HepG2 (cell line): ENCODE measurements around the gene MRS2. TPM values are rescaled to one million over a fixed set of nuclear protein-coding genes. Genes with fewer than 3 reads are reported as not detected.
A peak's percentile ranks its signal among the peaks of the same experiment; 100 is the strongest.

Experiments
- ASH2L ChIP-seq: fragments of 300-600, 200-600 bp; sonication (generic); IDR thresholded peaks from 2 replicates; pipeline ENCODE4 v1.7.0; 2017; ENCODE audit warnings: low read depth, mild to moderate bottlenecking, moderate library complexity, mixed read lengths, low read length; ENCODE audit not compliant: insufficient read length
- FOXA1 ChIP-seq, 2 experiments: fragments of 450-650 bp in 1 of 2; sonication (generic) in 1 of 2; formaldehyde crosslinking in 1 of 2; IDR thresholded peaks; 2 replicates each; pipeline versions ENCODE4 v1.4.0 to v1.6.1; 2016 to 2020; ENCODE audit warnings: missing genetic modification reagents in 1 of 2
- GATAD2A ChIP-seq: IDR thresholded peaks from 2 replicates; pipeline ENCODE4 v1.6.1; 2016
- IKZF5 ChIP-seq: IDR thresholded peaks from 2 replicates; pipeline ENCODE4 v1.6.1; 2018; ENCODE audit warnings: missing genetic modification reagents, mild to moderate bottlenecking, missing compliant biosample characterization
- ISX ChIP-seq: sonication (generic); formaldehyde crosslinking; conservative IDR thresholded peaks from 2 replicates; pipeline ENCODE4 v1.5.0; 2020; ENCODE audit warnings: missing genetic modification reagents
- KLF6 ChIP-seq: IDR thresholded peaks from 2 replicates; pipeline ENCODE4 v1.8.0; 2016; ENCODE audit warnings: missing biosample characterization, missing genetic modification reagents
- MLX ChIP-seq: IDR thresholded peaks from 2 replicates; pipeline ENCODE4 v1.6.1; 2016
- NFATC3 ChIP-seq: sonication (generic); formaldehyde crosslinking; IDR thresholded peaks from 2 replicates; pipeline ENCODE4 v1.5.1; 2020; ENCODE audit warnings: mild to moderate bottlenecking, missing genetic modification reagents
- NR2C2 ChIP-seq: sonication (generic); formaldehyde crosslinking; IDR thresholded peaks from 2 replicates; pipeline ENCODE4 v1.4.0; 2020; ENCODE audit warnings: missing genetic modification reagents, mild to moderate bottlenecking, moderate library complexity, borderline replicate concordance
- NR2F6 ChIP-seq, 2 experiments: IDR thresholded peaks; 2 replicates each; pipeline ENCODE4 v1.6.1; 2016; ENCODE audit warnings: antibody characterized with exemption in 1 of 2, mild to moderate bottlenecking in 1 of 2
- PHF5A ChIP-seq: IDR thresholded peaks from one replicate; pipeline ENCODE4 v1.6.1; 2018; ENCODE audit warnings: low read depth, missing genetic modification reagents; ENCODE audit not compliant: unreplicated experiment
- RBAK ChIP-seq: sonication (generic); formaldehyde crosslinking; IDR thresholded peaks from 2 replicates; pipeline ENCODE4 v1.5.1; 2020; ENCODE audit warnings: mild to moderate bottlenecking, missing genetic modification reagents
- RFX1 ChIP-seq: fragments of 450-650 bp; IDR thresholded peaks from 2 replicates; pipeline ENCODE4 v1.6.1; 2017
- SKIL ChIP-seq: sonication (generic); formaldehyde crosslinking; IDR thresholded peaks from 2 replicates; pipeline ENCODE4 v1.8.0; 2022; ENCODE audit warnings: missing genetic modification reagents, mild to moderate bottlenecking, moderate library complexity, borderline replicate concordance
- SRSF4 ChIP-seq: fragments of 200-400 bp; formaldehyde crosslinking; IDR thresholded peaks from one replicate; pipeline ENCODE4 v1.6.1; 2018; ENCODE audit warnings: mild to moderate bottlenecking, low read depth, low read length, moderate library complexity; ENCODE audit not compliant: poor library complexity, severe bottlenecking
- STAT5B ChIP-seq: sonication (generic); formaldehyde crosslinking; IDR thresholded peaks from 2 replicates; pipeline ENCODE4 v1.4.0; 2020; ENCODE audit warnings: missing genetic modification reagents
- ZIK1 ChIP-seq: sonication (generic); formaldehyde crosslinking; IDR thresholded peaks from 2 replicates; pipeline ENCODE4 v1.5.0; 2020; ENCODE audit warnings: mild to moderate bottlenecking, low read depth, missing genetic modification reagents, borderline replicate concordance
- ZMAT3 ChIP-seq: sonication (generic); formaldehyde crosslinking; conservative IDR thresholded peaks from 2 replicates; pipeline ENCODE4 v1.7.0; 2021; ENCODE audit warnings: missing genetic modification reagents
- ZNF138 ChIP-seq: sonication (generic); formaldehyde crosslinking; IDR thresholded peaks from 2 replicates; pipeline ENCODE4 v1.5.0; 2020; ENCODE audit warnings: mild to moderate bottlenecking, low read depth, missing genetic modification reagents
- ZNF510 ChIP-seq: sonication (generic); formaldehyde crosslinking; IDR thresholded peaks from 2 replicates; pipeline ENCODE4 v1.4.0; 2020; ENCODE audit warnings: low read depth, mild to moderate bottlenecking, missing genetic modification reagents
- ZNF639 ChIP-seq: conservative IDR thresholded peaks from 2 replicates; pipeline ENCODE4 v1.6.1; 2018; ENCODE audit warnings: missing genetic modification reagents
- ZNF792 ChIP-seq: IDR thresholded peaks from 2 replicates; pipeline ENCODE4 v1.6.1; 2016
- polyA plus RNA-seq, 8 experiments: library from polyadenylated mRNA; depleted of rRNA in 3 of 8; stranded (reverse) in 7 of 8; unstranded in 1 of 8; fragments of >200 nt; fragmentation: Illumina TruSeq in 4 of 8; extraction: Trizol in 4 of 8; gene quantifications; 2 replicates each; pipeline versions ENCODE4 v1.2.1 to v1.2.3, GENCODE V29; 2011 to 2016; ENCODE audit warnings: low read depth in 4 of 8, missing spikeins in 1 of 8, mixed read lengths in 1 of 8; ENCODE audit not compliant: insufficient read depth in 1 of 8
- total RNA-seq, 5 experiments: library from RNA; depleted of rRNA; stranded (reverse); fragments of >200 nt; fragmentation: Illumina TruSeq; extraction: Trizol; gene quantifications; 2 replicates each; pipeline ENCODE4 v1.2.3, GENCODE V29; 2016; ENCODE audit warnings: low read depth in 1 of 5
- TF ChIP-seq, protein P1 (sequence below): IDR thresholded peaks from 2 replicates; pipeline ENCODE4 v1.6.1; 2016; ENCODE audit warnings: control low read depth

Gene MRS2
- total and polyA plus RNA-seq, 2 of the 13 experiments (the other 11 are each of a cell fraction or from before 2014, with no cell fraction given) = 31.1 to 83.8 TPM

DNA sequence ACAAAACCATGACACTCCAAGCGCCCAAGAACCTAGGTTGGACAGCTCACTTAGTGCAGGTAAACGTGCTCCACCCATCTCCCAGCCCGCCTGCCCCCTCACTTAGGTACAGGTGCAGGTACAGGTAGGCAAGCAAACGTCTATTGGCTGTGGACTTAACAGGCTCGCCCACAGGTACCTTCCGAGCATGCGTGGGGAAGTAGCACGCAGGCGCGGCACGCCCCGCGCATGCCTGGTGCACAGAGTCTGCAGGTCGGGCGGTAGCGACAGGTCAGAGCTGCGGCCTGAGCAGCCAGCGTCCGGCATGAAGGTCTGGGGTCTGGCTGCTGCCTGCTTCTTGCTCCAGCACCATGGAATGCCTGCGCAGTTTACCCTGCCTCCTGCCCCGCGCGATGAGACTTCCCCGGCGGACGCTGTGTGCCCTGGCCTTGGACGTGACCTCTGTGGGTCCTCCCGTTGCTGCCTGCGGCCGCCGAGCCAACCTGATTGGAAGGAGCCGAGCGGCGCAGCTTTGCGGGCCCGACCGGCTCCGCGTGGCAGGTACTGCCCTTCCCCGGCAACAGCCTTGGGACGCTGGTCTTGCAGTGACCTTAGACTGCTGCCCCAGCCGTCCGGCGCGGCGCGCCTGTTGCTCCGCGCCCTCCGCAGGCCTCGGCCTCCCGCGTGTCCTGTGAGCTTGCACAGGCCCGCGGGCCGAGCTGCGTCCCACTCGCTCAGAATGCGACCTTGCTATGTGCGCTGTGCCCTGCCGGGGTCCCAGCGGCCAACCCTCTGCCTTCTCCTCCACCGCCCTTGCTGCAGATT is at the start of gene MRS2 (continued):
- peak; percentile 71; the same call in 1 of the 2 replicates for TF ChIP-seq SKIL (CRISPR knock-in tag)
- peak; percentile 15; the same call in 1 of the 2 replicates for TF ChIP-seq RBAK
- TF ChIP-seq NR2C2 = peak; percentile 90
- TF ChIP-seq ZNF639 (CRISPR knock-in tag) = no peak
- no peak for TF ChIP-seq ZNF792
- 0 out of 2 replicates have a peak, but pooled peaks have one; percentile 42 for TF ChIP-seq GATAD2A
- TF ChIP-seq ZNF138 = peak; percentile 97
- peak; percentile 83; the same call in 1 of the 2 replicates for TF ChIP-seq ZIK1
- peak; percentile 65; the same call in 1 of the 2 replicates for TF ChIP-seq NR2F6 (IDR thresholded peaks at IDR 0.05)
- TF ChIP-seq NR2F6 (CRISPR knock-in tag; IDR thresholded peaks at IDR 0.05) = peak; percentile 85
- peak; percentile 93 for TF ChIP-seq ZMAT3 (CRISPR knock-in tag)
- TF ChIP-seq ZNF510 = peak; percentile 99; the same call in 1 of the 2 replicates
- 0 out of 2 replicates have a peak, but pooled peaks have one; percentile 72 for TF ChIP-seq ISX
- no peak for TF ChIP-seq PHF5A (CRISPR knock-in tag)
- TF ChIP-seq FOXA1 (IDR thresholded peaks at IDR 0.05) = no peak
- peak; percentile 85 for TF ChIP-seq FOXA1 (CRISPR knock-in tag; IDR thresholded peaks at IDR 0.05)
- no peak for TF ChIP-seq SRSF4
- peak; percentile 75; the same call in 1 of the 2 replicates for TF ChIP-seq NFATC3 (CRISPR knock-in tag)
- peak; percentile 95 for TF ChIP-seq ASH2L
- 0 out of 2 replicates have a peak, but pooled peaks have one; percentile 25 for TF ChIP-seq STAT5B (CRISPR knock-in tag)
- TF ChIP-seq KLF6 (CRISPR knock-in tag) = peak; percentile 91
- TF ChIP-seq, protein P1, sequence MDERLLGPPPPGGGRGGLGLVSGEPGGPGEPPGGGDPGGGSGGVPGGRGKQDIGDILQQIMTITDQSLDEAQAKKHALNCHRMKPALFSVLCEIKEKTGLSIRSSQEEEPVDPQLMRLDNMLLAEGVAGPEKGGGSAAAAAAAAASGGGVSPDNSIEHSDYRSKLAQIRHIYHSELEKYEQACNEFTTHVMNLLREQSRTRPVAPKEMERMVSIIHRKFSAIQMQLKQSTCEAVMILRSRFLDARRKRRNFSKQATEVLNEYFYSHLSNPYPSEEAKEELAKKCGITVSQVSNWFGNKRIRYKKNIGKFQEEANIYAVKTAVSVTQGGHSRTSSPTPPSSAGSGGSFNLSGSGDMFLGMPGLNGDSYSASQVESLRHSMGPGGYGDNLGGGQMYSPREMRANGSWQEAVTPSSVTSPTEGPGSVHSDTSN (CRISPR knock-in tag) = no peak
- 0 out of 2 replicates have a peak, but pooled peaks have one; percentile 13 for TF ChIP-seq MLX (CRISPR knock-in tag)
- TF ChIP-seq RFX1 = 0 out of 2 replicates have a peak, but pooled peaks have one; percentile 35
- no peak for TF ChIP-seq IKZF5 (CRISPR knock-in tag)
